HG03095 (cell line): ENCODE results near the gene MICOS13.

Experiments
- ATAC-seq: cut with Tn5 transposase; IDR thresholded peaks from one replicate; pipeline ENCODE4 v1.9.1; 2021; ENCODE audit warnings: moderate library complexity; ENCODE audit not compliant: unreplicated experiment

MICOS13 gene

GRCh38 chr19:5669212-5669611 is 11.1 kb downstream of the MICOS13 start:
- no peak for ATAC-seq

GRCh38 chr19:5667751-5668271 is 12.5 kb downstream of the MICOS13 start:
- no peak for ATAC-seq

- ATAC-seq = no peak
Observed at GRCh38 chr19:5666921-5667610, 13.2 kb downstream of the MICOS13 start.

GRCh38 chr19:5665781-5666513 is 14.4 kb downstream of the MICOS13 start:
- no peak for ATAC-seq

GRCh38 chr19:5664515-5664914 is 15.8 kb downstream of the MICOS13 start:
- no peak for ATAC-seq

GRCh38 chr19:5663904-5664303 is 16.4 kb downstream of the MICOS13 start:
- no peak for ATAC-seq

- no peak for ATAC-seq
Observed at GRCh38 chr19:5661483-5661882, 18.8 kb downstream of the MICOS13 start.

GRCh38 chr19:5655412-5655811 is 24.9 kb downstream of the MICOS13 start:
- ATAC-seq = no peak

GRCh38 chr19:5654931-5655330 is 25.4 kb downstream of the MICOS13 start:
- no peak for ATAC-seq

- ATAC-seq = no peak
Observed at GRCh38 chr19:5652261-5652660, 28.1 kb downstream of the MICOS13 start.

- no peak for ATAC-seq
Observed at GRCh38 chr19:5651361-5651760, 29.0 kb downstream of the MICOS13 start.

- no peak for ATAC-seq
Observed at GRCh38 chr19:5648464-5648863, 31.9 kb downstream of the MICOS13 start.

- no peak for ATAC-seq
Observed at GRCh38 chr19:5646703-5647102, 33.6 kb downstream of the MICOS13 start.

GRCh38 chr19:5645409-5645808 is 34.9 kb downstream of the MICOS13 start:
- no peak for ATAC-seq

- ATAC-seq = no peak
Observed at GRCh38 chr19:5644037-5644436, 36.3 kb downstream of the MICOS13 start.

GRCh38 chr19:5643060-5643459 is 37.3 kb downstream of the MICOS13 start:
- ATAC-seq = no peak

GRCh38 chr19:5642204-5642603 is 38.1 kb downstream of the MICOS13 start:
- ATAC-seq = no peak

- ATAC-seq = no peak
Observed at GRCh38 chr19:5641171-5641570, 39.1 kb downstream of the MICOS13 start.

- no peak for ATAC-seq
Observed at GRCh38 chr19:5637971-5638370, 42.3 kb downstream of the MICOS13 start.

- ATAC-seq = no peak
Observed at GRCh38 chr19:5635427-5635826, 44.9 kb downstream of the MICOS13 start.

GRCh38 chr19:5632657-5633056 is 47.7 kb downstream of the MICOS13 start:
- ATAC-seq = no peak

GRCh38 chr19:5632241-5632612 is 48.1 kb downstream of the MICOS13 start:
- ATAC-seq = no peak
